HuH-7.5 (cell line): ENCODE results near the gene XYLT1.
"Not testable (repeated sequence)": the region's sequence is repeated elsewhere in the genome, so short reads cannot be mapped to it uniquely, and the experiment has no call there.

ENCODE experiments used
- DNase-seq: peaks from one replicate; pipeline ENCODE4 v3.0.0; 2011; ENCODE audit warnings: low spot score

Gene XYLT1

DNA sequence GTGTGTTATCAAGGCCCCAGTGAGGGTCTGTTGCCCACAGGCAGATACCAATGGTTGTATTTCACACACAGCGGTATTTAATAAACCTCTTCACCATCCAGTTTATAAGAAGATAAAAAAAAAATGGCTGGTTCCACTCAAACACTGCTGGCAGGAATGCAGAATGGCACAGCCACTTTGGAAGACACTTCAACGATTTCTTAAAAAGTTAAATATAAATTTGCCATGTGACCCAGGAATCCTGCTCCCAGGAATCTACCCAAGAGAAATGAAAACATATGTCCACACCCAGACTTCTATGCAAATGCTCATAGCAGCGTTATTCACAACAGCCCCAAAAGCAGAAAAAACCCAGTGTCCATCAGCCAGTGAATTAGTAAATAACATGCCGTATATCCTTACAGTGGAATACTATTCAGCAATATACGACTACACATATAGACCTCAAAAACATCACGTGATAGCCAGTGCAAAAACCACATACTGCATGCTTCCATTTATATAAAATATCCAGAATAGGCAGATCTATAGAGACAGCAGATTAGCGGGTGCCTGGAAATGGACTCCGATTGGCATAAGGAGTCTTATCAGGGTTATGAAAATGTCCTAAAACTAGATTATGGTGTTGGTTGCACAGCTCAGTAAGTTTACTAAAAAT is 38.7 kb downstream of the XYLT1 start:
- DNase-seq, result no peak

DNA sequence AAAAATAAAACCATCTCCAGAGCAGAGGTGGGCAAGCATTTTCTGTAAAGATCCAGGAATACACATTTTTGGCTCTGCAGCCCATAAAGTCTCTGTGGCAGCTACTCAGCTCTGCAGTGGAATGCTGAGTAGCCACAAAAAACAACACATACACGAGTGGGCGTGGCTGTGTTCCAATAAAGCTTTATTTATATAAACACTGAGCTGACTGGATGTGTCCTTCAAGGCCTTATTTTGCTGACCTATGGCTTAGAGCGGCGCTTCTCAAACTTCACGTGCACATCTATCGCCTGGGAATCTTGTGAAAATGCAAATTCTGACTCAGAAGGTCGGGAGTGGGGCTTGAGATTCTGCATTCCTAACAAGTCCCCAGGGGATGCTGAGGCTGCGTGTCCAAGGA is 39.7 kb downstream of the XYLT1 start:
- no peak for DNase-seq

DNA sequence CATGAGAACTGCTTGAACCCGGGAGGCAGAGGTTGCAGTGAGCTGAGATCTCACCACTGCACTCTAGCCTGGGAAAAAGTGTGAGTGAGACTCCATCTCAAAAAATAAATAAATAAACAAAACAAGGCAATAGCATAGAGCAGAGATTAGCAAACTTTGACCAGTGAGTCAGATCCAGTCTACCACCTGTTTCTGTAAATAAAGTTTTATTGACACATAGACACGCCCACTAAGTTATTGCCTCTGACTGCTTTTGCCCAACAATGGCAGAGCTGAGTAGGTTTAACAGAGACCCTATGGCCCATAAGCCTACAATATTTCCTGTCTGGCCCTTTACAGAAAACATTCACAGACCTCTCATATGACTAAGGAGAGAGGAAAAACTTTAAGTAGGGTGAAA is 44.3 kb downstream of the XYLT1 start:
- no peak for DNase-seq

DNA sequence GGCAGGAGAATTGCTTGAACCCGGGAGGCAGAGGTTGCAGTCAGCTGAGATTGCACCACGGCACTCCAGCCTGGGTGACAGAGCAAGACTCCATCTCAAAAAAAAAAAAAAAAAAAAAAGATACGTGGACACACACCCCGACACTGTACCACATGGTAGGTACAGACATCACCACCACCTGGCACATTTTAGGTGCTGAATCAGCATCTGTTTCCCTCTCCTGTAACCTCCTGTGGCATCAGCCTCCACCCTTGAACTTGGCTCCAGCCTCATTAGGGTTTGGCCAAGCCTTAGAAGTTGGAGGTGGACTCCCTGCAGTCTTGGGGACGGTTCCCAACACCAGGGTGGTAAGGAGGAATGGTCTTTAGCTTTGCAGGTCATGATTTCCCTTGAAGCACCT is 46.0 kb downstream of the XYLT1 start:
- DNase-seq, result no peak

DNA sequence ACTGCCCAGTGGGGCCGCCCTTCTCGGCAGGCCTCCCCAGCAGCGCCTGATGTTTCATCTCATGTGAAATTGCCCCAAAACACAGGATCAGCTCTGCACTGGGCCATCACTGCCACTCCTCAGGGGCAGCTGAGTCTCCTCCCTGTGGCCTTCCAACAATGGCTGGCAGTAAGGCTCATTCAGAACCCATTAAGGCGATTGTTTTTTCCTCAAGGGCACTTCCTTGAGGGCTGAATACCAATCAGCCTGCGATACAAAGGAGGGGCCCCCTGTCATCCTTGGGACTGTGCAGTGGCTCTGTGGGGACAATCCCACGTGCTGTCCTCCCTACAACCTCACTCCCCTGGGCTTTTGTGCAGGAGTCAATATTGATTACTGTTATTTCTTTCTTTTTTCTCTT is 47.5 kb downstream of the XYLT1 start:
- DNase-seq, result no peak

DNA sequence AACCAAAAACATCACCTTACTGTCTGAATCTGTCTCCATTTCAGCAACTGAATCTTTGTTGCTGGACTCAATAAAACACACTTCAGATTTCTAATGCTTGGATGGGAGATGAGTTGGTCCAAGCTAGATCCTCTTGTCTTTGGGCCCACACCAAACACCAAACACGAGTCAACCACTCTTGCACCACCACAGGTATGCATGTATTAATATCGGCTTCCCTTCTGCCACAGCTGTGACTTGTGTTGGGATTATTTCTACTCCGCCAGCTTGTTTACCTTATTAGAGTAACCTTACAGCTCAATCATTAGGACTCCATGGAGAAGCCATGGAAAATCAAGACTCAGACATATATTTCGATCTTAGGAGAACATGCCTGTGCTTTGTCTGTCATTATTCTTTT is 49.9 kb downstream of the XYLT1 start:
- no peak for DNase-seq

DNA sequence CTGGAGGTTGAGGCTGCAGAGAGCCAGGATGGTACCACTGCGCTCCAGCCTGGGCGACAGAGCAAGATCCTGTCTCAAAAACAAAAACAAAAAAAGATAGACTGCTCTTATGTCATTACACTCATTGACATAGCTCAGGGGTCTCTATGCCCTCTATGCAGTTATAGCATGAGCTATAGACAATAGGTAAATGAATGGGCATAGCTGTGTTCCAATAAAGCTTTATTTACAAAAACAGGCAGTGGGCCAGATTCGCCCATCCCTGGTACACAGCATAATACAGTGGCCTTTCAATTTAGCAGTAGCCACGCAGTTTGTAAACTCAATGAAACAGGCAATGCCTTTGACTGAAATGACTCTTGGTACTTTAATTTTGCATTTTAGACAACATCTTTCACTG is 51.5 kb downstream of the XYLT1 start:
- no peak for DNase-seq

DNA sequence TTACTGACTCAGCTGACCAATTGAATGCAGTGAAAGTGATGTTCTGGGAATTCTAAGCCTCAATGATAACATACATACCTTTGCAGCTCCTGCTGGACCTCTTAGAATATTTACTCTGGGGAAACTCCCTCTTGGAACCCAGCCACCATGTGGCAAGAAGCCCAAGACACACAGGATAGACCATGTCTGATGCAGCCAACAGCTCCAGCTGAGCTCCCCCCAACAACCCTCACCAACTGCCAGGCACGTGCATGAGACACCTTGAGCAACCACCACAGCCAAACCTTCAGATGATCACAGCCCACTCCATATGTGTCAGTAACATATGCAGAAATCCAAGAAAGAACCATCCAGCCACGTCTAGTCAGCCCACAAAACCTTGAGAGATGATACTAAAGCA is 53.0 kb downstream of the XYLT1 start:
- DNase-seq, result no peak

DNA sequence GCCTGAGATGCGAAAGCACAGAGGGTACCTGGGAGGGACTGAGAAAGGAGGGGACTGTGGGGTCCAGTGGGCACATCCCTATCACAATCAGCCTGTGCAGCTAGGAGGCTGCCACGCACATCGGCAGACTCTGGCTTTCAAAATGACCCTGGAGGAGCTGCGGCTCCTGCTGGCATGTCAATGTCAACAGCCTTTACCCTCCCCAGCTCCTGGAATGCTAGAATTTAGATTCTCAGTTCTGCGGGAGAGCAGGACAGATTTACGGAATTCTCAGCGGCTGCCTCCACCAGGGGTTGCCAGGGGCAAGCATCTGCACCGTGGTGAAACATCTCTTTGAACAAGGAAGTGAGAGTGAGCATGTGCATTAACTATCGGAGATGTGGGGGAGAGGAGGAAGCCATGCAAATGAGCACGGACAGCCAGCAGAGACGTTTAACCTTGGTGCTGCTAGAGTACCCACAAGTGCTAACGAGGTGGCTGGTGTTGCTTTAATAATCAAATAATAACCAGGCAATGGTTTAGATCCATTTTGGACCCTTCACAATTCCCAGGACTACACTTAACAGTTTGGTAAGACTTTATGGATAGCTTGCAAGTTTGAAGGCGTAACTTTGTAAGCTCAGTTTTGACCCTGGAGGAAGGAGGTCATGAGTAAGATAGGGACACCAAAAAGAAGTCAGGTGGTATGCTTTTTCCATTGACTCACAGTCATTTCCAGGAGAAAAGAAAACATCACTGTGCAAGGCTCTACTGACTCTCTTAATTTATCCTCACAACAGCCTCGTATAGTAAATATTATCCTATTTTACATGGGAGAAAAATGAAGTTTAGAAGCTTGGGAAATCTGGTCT is 54.1 kb downstream of the XYLT1 start:
- no peak for DNase-seq

DNA sequence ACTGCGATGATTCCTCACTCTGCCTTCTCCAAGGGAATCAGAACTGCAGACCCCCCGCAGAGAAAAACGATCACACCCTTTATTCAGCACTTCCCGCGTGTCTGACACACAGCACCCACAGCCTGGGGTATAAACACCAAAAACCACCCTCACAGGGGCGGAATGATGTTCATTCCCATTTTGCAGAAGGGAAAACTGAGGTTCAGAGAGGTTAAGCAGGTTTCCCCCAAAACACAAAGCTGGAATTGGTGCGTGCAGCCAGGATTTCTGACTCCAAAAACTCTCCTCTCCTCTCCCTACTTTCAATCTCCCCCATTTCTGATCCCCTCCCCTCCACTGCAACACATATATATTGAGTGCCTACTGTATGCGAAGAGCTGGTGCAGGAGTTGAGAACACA is 55.8 kb downstream of the XYLT1 start:
- no peak for DNase-seq

DNA sequence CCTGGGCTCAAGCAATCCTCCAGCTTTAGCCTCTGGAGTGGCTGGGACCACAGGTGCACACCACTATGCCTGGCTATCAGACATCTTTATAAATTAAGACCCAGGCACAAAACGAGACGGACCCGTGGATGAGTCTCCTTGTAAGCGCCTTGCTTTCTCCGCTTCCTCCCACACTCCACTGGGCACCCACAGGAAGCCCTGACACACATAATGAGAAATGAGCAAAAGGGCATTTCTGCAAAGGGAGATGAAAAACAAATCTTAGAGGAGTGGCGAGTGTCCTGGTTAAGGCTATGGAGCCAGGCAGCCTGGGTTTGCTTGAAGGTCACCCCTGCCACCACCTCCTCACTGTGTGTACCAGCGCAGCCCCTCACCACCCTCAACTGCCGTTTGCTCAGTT is 56.3 kb downstream of the XYLT1 start:
- no peak for DNase-seq

DNA sequence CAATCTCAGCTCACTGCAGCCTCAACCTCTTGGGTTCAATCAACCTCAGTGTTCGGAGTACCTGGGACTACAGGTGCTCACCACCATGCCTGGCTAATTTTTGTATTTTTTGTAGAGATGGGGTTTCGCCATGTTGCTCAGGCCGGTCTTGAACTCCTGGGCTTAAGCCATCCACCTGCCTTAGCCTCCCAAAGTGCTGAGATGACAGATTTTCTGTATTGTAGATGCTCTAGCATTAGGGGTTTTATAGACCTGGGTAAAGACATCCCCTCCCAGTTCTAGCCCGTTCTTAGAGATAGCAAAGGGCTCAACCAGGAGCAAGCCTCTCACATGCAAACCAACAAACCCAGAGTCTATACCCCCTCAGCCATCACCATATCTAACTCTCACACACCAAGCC is 57.3 kb downstream of the XYLT1 start:
- DNase-seq, result no peak

DNA sequence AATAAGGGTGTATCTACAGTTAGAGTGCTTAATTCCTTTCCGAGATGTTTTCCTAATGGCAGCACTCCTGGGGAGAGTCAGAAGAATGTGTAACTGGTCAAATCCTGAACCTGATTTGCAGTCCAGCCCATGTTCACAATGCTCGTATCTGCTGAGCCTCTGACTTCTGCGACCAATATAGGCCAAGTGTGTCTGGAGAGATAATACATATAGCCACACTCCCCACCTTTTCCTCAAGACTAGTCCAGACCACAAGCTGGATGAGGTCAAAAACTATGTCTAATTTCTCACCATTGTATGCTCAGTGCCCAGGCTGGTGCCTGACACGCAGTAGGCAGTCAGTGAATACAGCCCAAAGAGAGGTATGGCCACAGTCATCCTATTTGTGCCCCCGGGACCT is 58.0 kb downstream of the XYLT1 start:
- no peak for DNase-seq

DNA sequence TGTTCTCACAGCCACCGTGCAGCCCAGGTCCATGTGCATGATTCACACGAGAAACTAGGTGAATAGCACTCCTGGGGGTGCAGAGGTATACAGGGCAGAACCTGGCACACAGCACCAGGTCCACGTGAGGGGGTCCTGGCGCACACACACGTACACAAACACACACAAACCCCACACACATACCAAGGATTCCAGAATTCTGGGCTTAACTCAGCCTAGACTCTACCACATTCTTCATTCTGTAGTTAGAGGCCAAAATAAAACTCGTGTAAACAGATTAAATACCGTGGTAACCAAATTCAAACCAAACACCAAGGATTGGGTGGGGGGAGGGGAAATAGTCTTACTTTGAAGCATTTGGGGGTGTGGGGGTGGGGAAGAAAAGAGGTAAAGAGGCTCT is 58.5 kb downstream of the XYLT1 start:
- no peak for DNase-seq

DNA sequence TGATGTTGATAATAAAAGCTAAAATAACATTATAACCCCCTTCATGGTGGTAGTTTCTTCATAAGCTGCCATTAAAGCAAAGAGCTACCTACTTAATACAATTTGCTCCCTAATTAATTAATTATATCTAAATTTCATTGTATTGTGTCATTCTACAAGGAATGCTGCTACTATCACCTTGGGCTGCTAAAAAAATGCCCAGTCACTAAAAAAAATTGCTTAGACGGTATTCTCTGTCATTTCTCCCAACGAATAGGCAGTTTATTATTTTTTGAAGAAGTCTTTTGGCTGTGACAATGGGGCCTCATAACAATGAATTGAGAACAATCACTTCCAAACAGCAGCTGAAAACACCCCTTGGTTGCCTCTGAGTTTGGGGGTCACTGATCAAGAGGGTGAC is 59.5 kb downstream of the XYLT1 start:
- DNase-seq, result no peak

DNA sequence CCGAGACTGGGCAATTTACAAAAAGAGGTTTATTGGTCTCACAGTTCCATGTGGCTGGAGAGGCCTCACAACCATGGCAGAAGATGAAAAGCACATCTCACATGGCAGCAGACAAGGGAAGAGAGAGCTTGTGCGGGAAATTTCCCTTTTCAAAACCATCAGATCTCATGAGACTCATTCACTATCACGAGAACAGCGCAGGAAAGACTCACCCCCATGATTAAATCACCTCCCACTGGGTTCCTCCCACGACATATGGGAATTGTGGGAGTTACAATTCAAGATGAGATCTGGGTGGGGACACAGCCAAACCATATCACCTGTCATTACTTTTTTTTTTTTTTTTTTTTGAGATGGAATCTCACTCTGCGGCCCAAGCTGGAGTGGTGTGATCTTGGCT is 60.4 kb downstream of the XYLT1 start:
- not testable (repeated sequence) for DNase-seq

DNA sequence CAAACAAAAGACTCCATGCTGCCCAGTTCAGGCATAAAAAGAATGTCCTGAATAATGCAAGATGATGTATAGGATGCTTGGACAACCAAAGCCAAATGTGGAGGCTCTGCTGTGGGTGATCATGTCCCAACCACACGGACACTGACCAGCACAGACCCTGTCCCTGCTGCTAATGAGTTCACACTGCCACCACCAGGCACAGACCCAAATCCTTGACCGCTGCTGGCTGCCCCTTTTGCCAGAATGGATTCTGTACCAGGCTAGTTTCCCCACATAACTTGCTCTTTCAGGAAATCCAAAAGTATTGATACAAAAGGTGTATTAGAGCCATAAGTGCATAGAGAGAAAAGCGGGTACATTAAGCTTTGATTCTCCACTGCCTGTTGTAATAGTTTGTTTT is 60.9 kb downstream of the XYLT1 start:
- DNase-seq, result no peak

DNA sequence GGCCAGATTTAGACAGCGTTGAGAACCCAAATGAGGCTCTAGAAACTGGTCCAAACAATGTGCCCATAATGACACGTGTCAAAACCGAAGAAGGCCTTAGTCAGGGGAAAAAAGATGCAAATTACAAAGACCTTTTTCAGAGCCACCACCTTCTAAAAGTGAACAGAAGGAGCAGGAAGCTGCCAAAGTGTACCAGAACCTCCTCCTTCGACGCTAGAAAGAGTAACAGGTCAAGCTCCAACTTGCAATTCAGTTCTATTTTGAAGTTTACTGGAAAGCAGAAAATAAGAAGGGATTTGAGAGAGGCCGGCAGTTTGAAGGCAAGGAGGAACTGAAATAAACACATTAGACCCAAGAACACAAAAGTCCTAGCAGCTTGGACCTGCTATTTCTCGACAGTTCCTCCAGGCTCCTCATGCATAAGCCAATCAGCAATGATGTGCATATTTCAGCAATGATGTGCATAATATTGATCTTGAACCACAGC is 61.8 kb downstream of the XYLT1 start:
- DNase-seq, result no peak

DNA sequence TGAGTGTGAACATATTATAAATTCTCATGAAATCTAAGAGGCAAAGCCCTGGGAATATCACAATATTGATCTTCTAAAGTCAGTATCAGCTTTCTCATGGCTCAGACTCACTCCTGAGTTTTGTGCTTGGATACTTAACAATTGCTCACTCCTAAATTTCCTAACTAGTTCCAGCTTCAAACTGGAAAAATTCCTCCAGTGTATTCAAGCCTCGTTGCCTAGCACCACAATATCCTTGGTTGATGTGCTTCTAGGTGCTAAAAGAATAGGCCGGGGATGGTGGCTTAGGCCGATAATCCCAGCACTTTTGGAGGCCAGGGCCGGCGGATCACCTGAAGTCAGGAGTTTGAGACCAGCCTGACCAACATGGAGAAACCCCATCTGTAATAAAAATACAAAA is 62.5 kb downstream of the XYLT1 start:
- DNase-seq, result no peak

DNA sequence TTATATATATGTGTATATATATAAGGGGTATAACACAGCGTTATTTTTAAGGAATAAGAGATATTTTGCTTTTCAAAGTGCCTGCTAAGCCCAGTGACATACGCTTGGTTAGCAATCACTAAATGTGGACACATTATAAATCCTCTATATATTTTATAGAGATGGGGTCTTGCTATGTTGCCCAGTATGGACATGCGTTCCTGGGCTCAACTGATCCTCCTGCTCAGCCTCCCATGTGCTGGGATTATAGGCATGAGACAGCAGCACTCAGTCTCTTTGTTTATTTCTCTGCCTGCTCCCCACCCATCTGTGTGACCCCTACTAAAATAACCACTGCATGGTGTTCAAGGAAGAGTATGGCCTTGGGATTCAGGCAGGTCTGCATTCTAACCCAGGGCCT is 63.4 kb downstream of the XYLT1 start:
- no peak for DNase-seq

DNA sequence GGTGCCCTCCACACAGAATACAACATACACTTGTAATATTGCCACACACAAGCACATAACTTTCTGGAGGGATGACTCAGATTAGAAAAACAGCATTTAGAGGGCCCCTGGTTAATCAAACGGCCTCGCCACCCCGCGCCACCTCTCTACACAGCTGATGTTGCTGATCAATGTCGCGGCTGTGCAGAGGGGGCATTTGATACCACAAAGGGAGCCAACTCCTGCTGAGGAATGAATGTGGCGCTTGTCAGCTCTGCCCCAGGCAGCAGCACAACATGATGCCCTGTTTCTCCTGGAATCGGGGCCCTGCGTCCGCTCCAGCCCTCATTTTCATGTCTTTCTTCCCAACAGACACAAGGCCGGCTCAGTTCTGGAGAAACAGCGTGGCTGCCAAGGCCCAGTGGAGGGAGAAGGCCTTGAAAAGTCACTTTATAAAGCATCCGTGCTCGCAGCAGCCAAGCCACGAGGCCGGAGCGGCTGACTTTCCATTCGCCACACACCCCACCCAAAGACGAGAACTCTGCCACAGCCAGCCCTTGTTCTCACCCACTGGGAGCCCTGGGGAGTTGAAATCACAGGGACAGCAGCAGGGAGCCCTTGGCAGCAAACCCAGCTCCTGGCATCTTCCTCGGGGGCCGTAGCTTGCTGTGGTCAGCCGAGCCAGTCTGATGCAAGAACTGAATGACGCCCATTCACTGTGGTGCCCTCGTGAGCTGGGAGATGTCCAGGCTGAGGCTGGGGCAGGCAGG is 65.6 kb downstream of the XYLT1 start:
- DNase-seq, result no peak

DNA sequence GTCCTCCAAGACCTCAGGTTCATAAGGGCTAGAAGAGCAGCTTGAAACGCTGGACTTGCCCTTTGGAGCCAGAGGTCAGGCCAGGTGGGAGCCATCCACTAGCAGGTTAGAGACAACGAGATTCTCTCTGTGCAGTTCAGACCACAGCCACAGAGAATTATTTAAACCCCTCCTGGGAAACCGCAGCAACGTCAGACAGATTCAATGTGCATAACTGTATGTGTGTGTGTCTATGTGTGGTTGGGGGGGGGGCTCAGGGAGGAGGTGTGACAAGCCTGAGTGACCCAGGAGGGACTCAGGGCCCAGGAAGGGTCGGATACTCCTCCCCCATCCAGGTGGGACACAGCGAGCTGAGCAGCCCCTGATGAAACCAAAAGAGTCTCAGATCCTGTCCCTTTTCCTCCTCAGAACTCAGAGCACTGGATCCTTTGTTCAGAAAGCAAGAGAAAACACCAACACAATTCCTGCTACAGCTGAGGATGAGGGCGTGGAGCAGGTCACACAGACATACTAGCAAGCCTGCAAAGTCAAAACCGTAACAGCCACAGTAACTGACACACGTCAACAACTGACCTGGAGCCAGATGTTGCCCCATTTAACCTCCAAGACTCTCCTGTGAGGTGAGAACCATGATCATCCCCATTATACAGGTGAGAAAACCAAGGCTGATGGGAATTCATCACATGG is 66.8 kb downstream of the XYLT1 start:
- DNase-seq, result no peak
